Hepatocyte (in vitro differentiated cells): ENCODE results near the gene CASTOR2. TPM values are rescaled to one million over a fixed set of nuclear protein-coding genes. Genes with fewer than 3 reads are reported as not detected.

Experiments
- DNase-seq: peaks from one replicate; pipeline ENCODE4 v3.0.0-alpha.2; 2016; ENCODE audit warnings: low spot score
- H2AFZ ChIP-seq: fragments of 200-600 bp; sonication (generic); 2 replicates; pipeline ENCODE4 v1.6.0; 2016; ENCODE audit warnings: antibody characterized with exemption, mild to moderate bottlenecking
- H3K27ac ChIP-seq: fragments of 200-600 bp; sonication (generic); 2 replicates; pipeline ENCODE4 v1.5.1; 2016; ENCODE audit warnings: mild to moderate bottlenecking
- H3K27me3 ChIP-seq: fragments of 200-600 bp; sonication (generic); 2 replicates; pipeline ENCODE4 v1.6.1; 2016
- H3K36me3 ChIP-seq: fragments of 200-600 bp; sonication (generic); replicated peaks from 2 replicates; pipeline ENCODE4 v1.5.1; 2016; ENCODE audit warnings: low read depth; ENCODE audit not compliant: insufficient read depth
- H3K4me1 ChIP-seq: fragments of 200-600 bp; sonication (generic); 2 replicates; pipeline ENCODE4 v1.5.1; 2016; ENCODE audit warnings: mild to moderate bottlenecking, moderate library complexity; ENCODE audit not compliant: insufficient read depth
- H3K4me2 ChIP-seq: fragments of 200-600 bp; sonication (generic); 2 replicates; pipeline ENCODE4 v1.6.0; 2016
- H3K4me3 ChIP-seq: fragments of 200-600 bp; sonication (generic); 2 replicates; pipeline ENCODE4 v1.5.1; 2016; ENCODE audit warnings: mild to moderate bottlenecking
- H3K79me2 ChIP-seq: fragments of 200-600 bp; sonication (generic); 2 replicates; pipeline ENCODE4 v1.6.0; 2017; ENCODE audit warnings: mild to moderate bottlenecking
- H3K9me2 ChIP-seq: fragments of 200-600 bp; sonication (generic); replicated peaks from 2 replicates; pipeline ENCODE4 v1.6.0; 2017; ENCODE audit warnings: mild to moderate bottlenecking; ENCODE audit not compliant: insufficient read depth
- H3K9me3 ChIP-seq: fragments of 200-600 bp; sonication (generic); 2 replicates; pipeline ENCODE4 v1.5.1; 2016; ENCODE audit warnings: low read depth, mild to moderate bottlenecking
- H4K20me1 ChIP-seq: fragments of 200-600 bp; sonication (generic); 2 replicates; pipeline ENCODE4 v1.6.0; 2016; ENCODE audit warnings: mild to moderate bottlenecking; ENCODE audit not compliant: insufficient read depth, poor library complexity, severe bottlenecking
- CTCF ChIP-seq: fragments of 200-600 bp; sonication (generic); IDR thresholded peaks from 2 replicates; pipeline ENCODE4 v1.5.1; 2016; ENCODE audit warnings: antibody characterized with exemption, mild to moderate bottlenecking; ENCODE audit not compliant: poor library complexity
- EZH2 ChIP-seq: fragments of 200-600 bp; sonication (generic); IDR thresholded peaks from 2 replicates; pipeline ENCODE4 v1.6.1; 2016; ENCODE audit warnings: antibody characterized with exemption, mild to moderate bottlenecking, borderline replicate concordance
- EZH2phosphoT487 ChIP-seq: fragments of 200-600 bp; sonication (generic); IDR thresholded peaks from one replicate; pipeline ENCODE4 v1.6.1; 2018; ENCODE audit warnings: antibody characterized with exemption, mild to moderate bottlenecking, low read depth, moderate library complexity; ENCODE audit not compliant: unreplicated experiment, severe bottlenecking
- WGBS: methylation state at CpG from one replicate; pipeline ENCODE4 v1.1.6; 2016; ENCODE audit warnings: low lambda C conversion rate; ENCODE audit errors: missing lambda C conversion rate; 5-methylcytosine and 5-hydroxymethylcytosine counted together
- polyA plus RNA-seq: library from polyadenylated mRNA; unstranded; fragments of >200 nt; fragmentation: Nextera tagmentation; extraction: Ambion mirVana; gene quantifications from 2 replicates; pipeline ENCODE4 v1.2.1, GENCODE V29; 2016
- total RNA-seq: library from RNA; depleted of rRNA; stranded (reverse); fragments of >200 nt; gene quantifications from 2 replicates; pipeline ENCODE4 v1.2.3, GENCODE V29; 2014

The CASTOR2 gene
- total and polyA plus RNA-seq, 2 experiments from 2014 or later = 11.5 to 19.9 TPM

- no peak overlapping the region for H3K4me3 ChIP-seq
- no peak overlapping the region for H3K27ac ChIP-seq
- no peak for TF ChIP-seq EZH2
- no peak for TF ChIP-seq CTCF
- TF ChIP-seq EZH2phosphoT487 = no peak
- H3K9me3 ChIP-seq = no peaks in the 10 kb centered on the region
- WGBS = 75% methylated on average over 10 of the region's 10 CpGs
- no peaks in the 10 kb centered on the region for H4K20me1 ChIP-seq
- no peak for DNase-seq
- H2AFZ ChIP-seq = no peak overlapping the region
- H3K79me2 ChIP-seq = no peaks in the 10 kb centered on the region
- no peak overlapping the region for H3K4me2 ChIP-seq
- H3K4me1 ChIP-seq = no peaks in the 10 kb centered on the region
- H3K9me2 ChIP-seq = no peaks in the 10 kb centered on the region
- no peaks in the 10 kb centered on the region for H3K36me3 ChIP-seq
- H3K27me3 ChIP-seq = no peaks in the 10 kb centered on the region
Observed at GRCh38 chr7:75040512-75040911, 76.0 kb downstream of the CASTOR2 start.

GRCh38 chr7:75042286-75042685 lies 77.8 kb downstream of the CASTOR2 start:
- no peak overlapping the region for H2AFZ ChIP-seq
- no peaks in the 10 kb centered on the region for H3K79me2 ChIP-seq
- H4K20me1 ChIP-seq = no peaks in the 10 kb centered on the region
- no peak for DNase-seq
- no peaks in the 10 kb centered on the region for H3K4me1 ChIP-seq
- H3K36me3 ChIP-seq = no peaks in the 10 kb centered on the region
- 97% methylated on average over 19 of the region's 19 CpGs for whole genome bisulfite sequencing
- no peak overlapping the region for H3K4me2 ChIP-seq
- no peaks in the 10 kb centered on the region for H3K27me3 ChIP-seq
- no peak overlapping the region for H3K4me3 ChIP-seq
- H3K9me2 ChIP-seq = no peaks in the 10 kb centered on the region
- TF ChIP-seq EZH2phosphoT487 (no peak), EZH2 (no peak), CTCF (no peak)
- no peak overlapping the region for H3K27ac ChIP-seq
- H3K9me3 ChIP-seq = no peaks in the 10 kb centered on the region

GRCh38 chr7:75042831-75043703 lies 78.6 kb downstream of the CASTOR2 start:
- no peak overlapping the region for H3K27ac ChIP-seq
- TF ChIP-seq EZH2phosphoT487 (no peak), EZH2 (no peak), CTCF (no peak)

More at GRCh38 chr7:75042831-75043703, 78.6 kb downstream of the CASTOR2 start:
- Histone ChIP-seq H3K4me2 (no peak overlapping the region), H3K27me3 (no peaks in the 10 kb centered on the region), H3K9me2 (no peaks in the 10 kb centered on the region), H3K4me1 (no peaks in the 10 kb centered on the region), H3K4me3 (no peak overlapping the region), H3K9me3 (no peaks in the 10 kb centered on the region), H3K36me3 (no peaks in the 10 kb centered on the region), H4K20me1 (no peaks in the 10 kb centered on the region), H3K79me2 (no peaks in the 10 kb centered on the region), H2AFZ (no peak overlapping the region)
- DNase-seq = no peak
- 97% methylated on average over 28 of the region's 28 CpGs for WGBS
